HUES64 (cell line): ENCODE data around the gene POLR3GL.

ENCODE experiments used
- H3K27ac ChIP-seq: 2 replicates; pipeline ENCODE4 v1.7.0; 2013; ENCODE audit warnings: low read depth, low read length, inconsistent platforms
- H3K27me3 ChIP-seq: 2 replicates; pipeline ENCODE4 v1.6.1; 2013; ENCODE audit warnings: mild to moderate bottlenecking, low read length; ENCODE audit not compliant: insufficient read depth
- H3K36me3 ChIP-seq: 2 replicates; pipeline ENCODE4 v1.6.1; 2013; ENCODE audit warnings: mild to moderate bottlenecking, low read length; ENCODE audit not compliant: insufficient read depth
- H3K4me1 ChIP-seq: 2 replicates; pipeline ENCODE4 v1.6.1; 2013; ENCODE audit warnings: mild to moderate bottlenecking, low read length, moderate library complexity; ENCODE audit not compliant: insufficient read depth
- H3K4me3 ChIP-seq: 2 replicates; pipeline ENCODE4 v1.5.1; 2013; ENCODE audit warnings: mild to moderate bottlenecking, low read length, moderate library complexity
- H3K9ac ChIP-seq: 2 replicates; pipeline ENCODE4 v1.6.1; 2013; ENCODE audit warnings: mild to moderate bottlenecking, low read depth, low read length
- H3K9me3 ChIP-seq: 2 replicates; pipeline ENCODE4 v1.6.1; 2013; ENCODE audit warnings: low read depth, low read length; ENCODE audit not compliant: insufficient read depth
- WGBS: fragments of 150-250, 120-280 bp; methylation state at CpG from one replicate; pipeline ENCODE4 v1.1.7; 2013; ENCODE audit warnings: missing lambda C conversion rate; 5-methylcytosine and 5-hydroxymethylcytosine counted together

The POLR3GL gene

GRCh38 chr1:145961109-145961424 lies 3.4 kb upstream of the POLR3GL start:
- Histone ChIP-seq H3K27ac (no peak overlapping the region), H3K9ac (no peak overlapping the region), H3K36me3 (no peaks in the 10 kb centered on the region), H3K9me3 (no peaks in the 10 kb centered on the region), H3K4me1 (peaks cover 22% of the 10 kb centered on the region), H3K4me3 (peak overlapping the region; percentile 92), H3K27me3 (peaks cover 77% of the 10 kb centered on the region)
- under 1% methylated on average over 22 of the region's 22 CpGs for WGBS

GRCh38 chr1:145961425-145962156 lies 2.9 kb upstream of the POLR3GL start:
- H3K36me3 ChIP-seq = no peaks in the 10 kb centered on the region
- under 1% methylated on average over 57 of the region's 57 CpGs for WGBS
- H3K27me3 ChIP-seq = peaks cover 72% of the 10 kb centered on the region
- no peaks in the 10 kb centered on the region for H3K9me3 ChIP-seq
- no peak overlapping the region for H3K27ac ChIP-seq
- H3K9ac ChIP-seq = no peak overlapping the region
- peak overlapping the region; percentile 92 for H3K4me3 ChIP-seq
- H3K4me1 ChIP-seq = peaks cover 22% of the 10 kb centered on the region

DNA sequence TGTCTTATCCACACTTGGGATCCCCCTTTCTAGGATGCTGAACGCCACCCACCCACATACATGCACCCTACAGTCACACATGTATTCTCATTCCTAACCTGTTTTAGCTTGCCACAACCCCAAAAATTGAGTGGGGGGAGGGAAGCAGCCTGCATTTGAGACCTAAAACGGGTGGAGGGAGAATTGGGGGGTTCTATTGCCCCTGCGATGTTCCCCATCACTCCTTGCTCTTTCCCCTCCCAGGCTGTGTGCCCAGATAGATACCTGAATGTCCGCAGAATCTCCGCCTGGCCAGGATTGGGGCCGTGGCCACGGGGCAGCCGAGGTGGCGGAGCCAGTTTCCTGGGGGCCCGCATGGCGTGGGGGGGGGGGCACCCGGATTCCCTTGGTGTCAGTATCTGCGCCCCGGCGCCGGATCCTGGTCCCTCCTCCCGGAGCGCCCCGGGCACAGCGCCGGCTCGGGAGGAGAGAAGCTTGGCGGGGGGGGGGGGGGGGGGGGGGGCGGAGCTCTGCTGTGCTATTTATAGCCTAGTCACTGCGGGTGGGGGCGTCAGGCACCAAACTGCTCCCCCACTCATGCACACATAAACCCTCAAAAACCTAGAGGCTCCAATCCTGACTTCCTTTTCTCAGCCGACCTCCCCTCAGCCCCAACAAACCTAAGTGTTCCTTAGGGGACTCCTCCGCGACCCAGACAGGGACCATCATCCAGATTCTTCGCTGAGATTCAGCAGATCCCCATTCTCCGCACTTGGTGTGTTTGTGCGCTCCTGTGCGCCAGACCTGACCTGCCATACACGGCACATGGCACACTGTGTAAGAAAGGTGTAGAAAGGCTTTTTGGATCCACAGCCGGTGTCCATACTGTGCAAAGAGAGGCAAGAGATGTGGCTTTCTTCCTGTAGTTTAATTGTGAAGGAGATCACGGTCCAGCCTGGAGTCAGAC lies 2.1 kb upstream of the POLR3GL start:
- no peak overlapping the region for H3K9ac ChIP-seq
- H3K9me3 ChIP-seq = 0 out of 2 replicates have a peak, but pooled peaks cover 3% of the 10 kb centered on the region
- H3K27me3 ChIP-seq = peaks cover 63% of the 10 kb centered on the region
- peaks cover 17% of the 10 kb centered on the region for H3K4me1 ChIP-seq
- WGBS = 11% methylated on average over 24 of the region's 36 CpGs
- no peaks in the 10 kb centered on the region for H3K36me3 ChIP-seq
- peak overlapping the region; percentile 92 for H3K4me3 ChIP-seq
- H3K27ac ChIP-seq = no peak overlapping the region

- peak overlapping the region; percentile 92 for H3K4me3 ChIP-seq
- peaks cover 58% of the 10 kb centered on the region for H3K27me3 ChIP-seq
- no peak overlapping the region for H3K9ac ChIP-seq
- 0 out of 2 replicates have a peak, but pooled peaks cover 5% of the 10 kb centered on the region for H3K9me3 ChIP-seq
- peaks cover 13% of the 10 kb centered on the region for H3K4me1 ChIP-seq
- H3K36me3 ChIP-seq = no peaks in the 10 kb centered on the region
- 66% methylated on average over 5 of the region's 5 CpGs for WGBS
- no peak overlapping the region for H3K27ac ChIP-seq
Observed at GRCh38 chr1:145963265-145964019, 1.0 kb upstream of the POLR3GL start.

DNA sequence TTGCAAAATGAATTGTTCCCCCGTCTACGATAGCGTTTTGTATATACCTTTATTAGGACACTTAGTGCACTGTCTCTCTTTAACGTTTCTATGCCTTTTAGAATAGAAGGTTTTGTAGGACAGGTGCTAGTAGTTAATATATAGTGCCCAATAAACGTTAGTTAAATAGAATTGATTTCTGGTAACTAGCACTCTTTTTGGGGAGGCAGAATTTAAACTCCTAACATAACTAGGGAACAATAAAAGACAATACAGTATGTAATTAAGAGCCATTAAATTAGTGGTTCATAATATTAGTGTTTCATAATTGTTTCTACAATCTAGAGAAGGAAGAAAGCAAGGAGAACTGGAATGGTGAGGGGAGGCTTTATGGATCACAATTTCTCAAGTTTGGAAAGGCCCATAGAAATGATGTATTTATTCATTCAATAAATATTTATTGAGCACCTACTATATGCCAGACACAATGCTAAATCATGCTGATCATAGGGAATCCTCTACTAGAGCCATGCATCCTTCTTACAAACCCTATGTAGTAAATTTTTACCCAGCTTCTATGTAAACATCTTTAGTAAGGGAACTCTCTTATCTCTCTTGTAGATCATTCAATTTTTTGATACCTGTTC lies 742 bp downstream of the POLR3GL start:
- 43% methylated on average over 3 of the region's 5 CpGs for WGBS
- H3K36me3 ChIP-seq = no peaks in the 10 kb centered on the region
- H3K4me1 ChIP-seq = peaks cover 13% of the 10 kb centered on the region
- H3K9ac ChIP-seq = no peak overlapping the region
- no peak overlapping the region for H3K27ac ChIP-seq
- peaks cover 40% of the 10 kb centered on the region for H3K27me3 ChIP-seq
- peak overlapping the region; percentile 65 for H3K4me3 ChIP-seq
- 0 out of 2 replicates have a peak, but pooled peaks cover 5% of the 10 kb centered on the region for H3K9me3 ChIP-seq

DNA sequence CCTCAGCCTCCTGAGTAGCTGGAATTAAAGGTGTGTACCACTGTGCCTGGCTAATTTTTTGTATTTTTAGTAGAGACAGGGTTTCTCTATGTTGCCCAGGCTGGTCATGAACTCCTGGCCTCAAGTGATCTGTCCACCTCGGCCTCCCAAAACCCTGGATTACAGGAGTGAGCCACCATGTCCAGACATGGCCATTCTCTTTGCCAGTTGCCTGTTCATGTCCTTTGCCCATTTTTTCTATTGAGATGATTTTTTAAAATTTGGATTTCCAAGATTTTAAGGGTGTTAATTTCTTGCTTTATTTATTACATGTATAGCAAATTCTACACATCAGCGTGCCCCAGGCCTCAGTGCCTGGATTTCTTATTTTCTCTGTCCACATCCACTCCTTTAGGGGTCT lies 2.8 kb downstream of the POLR3GL start:
- no peaks in the 10 kb centered on the region for H3K36me3 ChIP-seq
- 0 out of 2 replicates have a peak, but pooled peaks cover 5% of the 10 kb centered on the region for H3K9me3 ChIP-seq
- no peak overlapping the region for H3K27ac ChIP-seq
- peaks cover 13% of the 10 kb centered on the region for H3K4me1 ChIP-seq
- H3K9ac ChIP-seq = no peak overlapping the region
- H3K27me3 ChIP-seq = peaks cover 20% of the 10 kb centered on the region
- no peak overlapping the region for H3K4me3 ChIP-seq
- 93% methylated on average over 2 of the region's 2 CpGs for WGBS

- H3K9ac ChIP-seq = no peak overlapping the region
- H3K9me3 ChIP-seq = 0 out of 2 replicates have a peak, but pooled peaks cover under 1% of the 10 kb centered on the region
- no peaks in the 10 kb centered on the region for H3K36me3 ChIP-seq
- no peak overlapping the region for H3K4me3 ChIP-seq
- no peaks in the 10 kb centered on the region for H3K27me3 ChIP-seq
- WGBS = 86% methylated on average over 7 of the region's 7 CpGs
- no peak overlapping the region for H3K27ac ChIP-seq
- H3K4me1 ChIP-seq = 0 out of 2 replicates have a peak, but pooled peaks cover under 1% of the 10 kb centered on the region
Observed at GRCh38 chr1:145972580-145972979, 8.1 kb downstream of the POLR3GL start.

DNA sequence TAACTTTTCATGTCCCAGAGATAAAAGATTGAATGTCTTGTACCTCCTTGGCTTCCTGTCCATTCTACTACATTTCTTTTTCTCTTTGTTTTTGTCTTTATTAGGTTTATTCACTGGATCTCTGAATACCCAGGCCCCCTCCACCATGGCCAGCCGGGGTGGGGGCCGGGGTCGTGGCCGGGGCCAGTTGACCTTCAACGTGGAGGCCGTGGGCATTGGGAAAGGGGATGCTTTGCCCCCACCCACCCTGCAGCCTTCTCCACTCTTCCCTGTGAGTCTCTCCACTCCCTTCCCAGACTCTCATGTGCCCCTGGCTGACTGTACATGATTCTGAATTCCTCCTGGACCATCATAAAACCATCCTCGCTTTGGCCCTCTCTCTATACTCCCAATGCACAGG lies 10.2 kb downstream of the POLR3GL start:
- H3K9ac ChIP-seq = no peak overlapping the region
- H3K27me3 ChIP-seq = no peaks in the 10 kb centered on the region
- no peak overlapping the region for H3K27ac ChIP-seq
- H3K4me1 ChIP-seq = peaks cover 19% of the 10 kb centered on the region
- 95% methylated on average over 7 of the region's 7 CpGs for WGBS
- no peaks in the 10 kb centered on the region for H3K36me3 ChIP-seq
- H3K4me3 ChIP-seq = no peak overlapping the region
- no peaks in the 10 kb centered on the region for H3K9me3 ChIP-seq

GRCh38 chr1:145975216-145975615 lies 10.7 kb downstream of the POLR3GL start:
- 91% methylated on average over 4 of the region's 4 CpGs for WGBS
- Histone ChIP-seq H3K4me3 (no peak overlapping the region), H3K27me3 (no peaks in the 10 kb centered on the region), H3K9ac (no peak overlapping the region), H3K36me3 (no peaks in the 10 kb centered on the region), H3K27ac (no peak overlapping the region), H3K4me1 (peaks cover 24% of the 10 kb centered on the region), H3K9me3 (no peaks in the 10 kb centered on the region)

DNA sequence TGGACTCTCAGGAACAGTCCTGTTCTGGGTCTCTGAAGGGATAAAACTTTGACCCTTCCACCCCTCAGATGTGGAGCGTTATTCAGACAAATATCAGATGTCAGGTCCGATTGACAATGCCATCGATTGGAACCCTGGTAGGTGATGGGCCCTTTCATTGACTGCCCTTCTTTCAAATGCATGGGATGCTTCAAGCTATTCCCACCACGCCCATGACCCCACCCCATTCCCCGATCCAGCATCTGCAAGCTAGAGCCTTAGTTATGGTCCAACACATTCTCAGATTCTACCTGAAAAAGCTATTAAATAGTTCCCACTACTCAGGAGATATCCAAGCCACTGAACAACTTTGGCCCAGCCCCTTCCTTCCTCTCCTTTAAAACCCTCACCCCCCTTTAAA lies 12.5 kb downstream of the POLR3GL start:
- H3K4me3 ChIP-seq = 0 out of 2 replicates have a peak overlapping the region, but pooled peaks have one; percentile 11
- no peak overlapping the region for H3K9ac ChIP-seq

More for the DNA sequence above, 12.5 kb downstream of the POLR3GL start:
- Histone ChIP-seq H3K36me3 (no peaks in the 10 kb centered on the region), H3K27me3 (no peaks in the 10 kb centered on the region), H3K9me3 (no peaks in the 10 kb centered on the region), H3K27ac (no peak overlapping the region), H3K4me1 (peaks cover 26% of the 10 kb centered on the region)
- 61% methylated on average over 5 of the region's 5 CpGs for WGBS
